ENCODE measurements around the gene TMEM94. TPM values are rescaled to one million over a fixed set of nuclear protein-coding genes. Genes with fewer than 3 reads are reported as not detected.
"Not testable (repeated sequence)": the region's sequence is repeated elsewhere in the genome, so short reads cannot be mapped to it uniquely, and the experiment has no call there.

TMEM94 gene
- total RNA-seq, 1 experiment from 2014 or later, result 67.0 TPM

DNA sequence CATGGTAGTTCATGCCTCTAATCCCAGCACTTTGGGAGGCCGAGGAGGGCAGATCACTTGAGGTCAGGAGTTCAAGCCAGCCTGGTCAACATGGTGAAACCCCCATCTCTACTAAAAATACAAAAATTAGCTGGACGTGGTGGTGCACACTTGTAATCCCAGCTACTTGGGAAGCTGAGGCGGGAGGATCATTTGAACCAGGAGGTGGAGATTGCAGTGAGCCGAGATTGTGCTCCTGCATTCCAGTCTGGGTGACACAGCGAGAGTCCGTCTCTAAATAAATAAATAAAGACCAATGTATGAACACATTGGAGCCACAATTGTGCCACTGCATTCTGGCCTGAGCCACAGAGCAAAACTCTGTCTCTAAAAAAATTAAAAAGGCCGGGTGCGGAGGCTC, 19.0 kb upstream of the TMEM94 start:
- DNase-seq (ENCODE audit: low spot score); POLR2A ChIA-PET (ENCODE audit: low non-redundant PET); BruUV-seq (replicated peaks): not testable (repeated sequence)

GRCh38 chr17:75439287-75439686, 17.1 kb upstream of the TMEM94 start:
- no peaks in the 10 kb centered on the region for H3K9me3 ChIP-seq (ENCODE audit: low read depth, low read length, poor library complexity, severe bottlenecking)
- ChIA-PET CTCF (no interaction called here), POLR2A (ENCODE audit: low non-redundant PET) (no interaction called here)
- no peaks in the 10 kb centered on the region for H3K4me1 ChIP-seq (ENCODE audit: insufficient read depth, low read length, poor library complexity, severe bottlenecking)
- H3K4me3 ChIP-seq (ENCODE audit: low read depth, low read length, poor library complexity, severe bottlenecking), result no peak overlapping the region
- BruUV-seq (replicated peaks), result no TSS peak
- H3K36me3 ChIP-seq (ENCODE audit: insufficient read depth, low read length, poor library complexity, severe bottlenecking), result no peaks in the 10 kb centered on the region
- intact Hi-C loops (cut with micrococcal nuclease; ENCODE audit: unreplicated experiment), result no loop called here
- H3K27ac ChIP-seq (ENCODE audit: low read depth, low read length, poor library complexity, severe bottlenecking), result no peak overlapping the region
- TF ChIP-seq, protein P1, sequence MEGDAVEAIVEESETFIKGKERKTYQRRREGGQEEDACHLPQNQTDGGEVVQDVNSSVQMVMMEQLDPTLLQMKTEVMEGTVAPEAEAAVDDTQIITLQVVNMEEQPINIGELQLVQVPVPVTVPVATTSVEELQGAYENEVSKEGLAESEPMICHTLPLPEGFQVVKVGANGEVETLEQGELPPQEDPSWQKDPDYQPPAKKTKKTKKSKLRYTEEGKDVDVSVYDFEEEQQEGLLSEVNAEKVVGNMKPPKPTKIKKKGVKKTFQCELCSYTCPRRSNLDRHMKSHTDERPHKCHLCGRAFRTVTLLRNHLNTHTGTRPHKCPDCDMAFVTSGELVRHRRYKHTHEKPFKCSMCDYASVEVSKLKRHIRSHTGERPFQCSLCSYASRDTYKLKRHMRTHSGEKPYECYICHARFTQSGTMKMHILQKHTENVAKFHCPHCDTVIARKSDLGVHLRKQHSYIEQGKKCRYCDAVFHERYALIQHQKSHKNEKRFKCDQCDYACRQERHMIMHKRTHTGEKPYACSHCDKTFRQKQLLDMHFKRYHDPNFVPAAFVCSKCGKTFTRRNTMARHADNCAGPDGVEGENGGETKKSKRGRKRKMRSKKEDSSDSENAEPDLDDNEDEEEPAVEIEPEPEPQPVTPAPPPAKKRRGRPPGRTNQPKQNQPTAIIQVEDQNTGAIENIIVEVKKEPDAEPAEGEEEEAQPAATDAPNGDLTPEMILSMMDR (conservative IDR thresholded peaks at IDR 0.05; ENCODE audit: low read depth, low read length), result no peak
- no peaks in the 10 kb centered on the region for H3K27me3 ChIP-seq (replicated peaks; ENCODE audit: insufficient read depth, low read depth, low read length, poor library complexity)
- no peak for DNase-seq (ENCODE audit: low spot score)

More for the DNA sequence above, 19.0 kb upstream of the TMEM94 start:
- H3K4me3 ChIP-seq (ENCODE audit: low read depth, low read length, poor library complexity, severe bottlenecking); H3K4me1 ChIP-seq (ENCODE audit: insufficient read depth, low read length, poor library complexity, severe bottlenecking); H3K27me3 ChIP-seq (replicated peaks; ENCODE audit: insufficient read depth, low read depth, low read length, poor library complexity); intact Hi-C loops (cut with micrococcal nuclease; ENCODE audit: unreplicated experiment); H3K27ac ChIP-seq (ENCODE audit: low read depth, low read length, poor library complexity, severe bottlenecking); H3K9me3 ChIP-seq (ENCODE audit: low read depth, low read length, poor library complexity, severe bottlenecking); CTCF ChIA-PET; H3K36me3 ChIP-seq (ENCODE audit: insufficient read depth, low read length, poor library complexity, severe bottlenecking): not testable (repeated sequence)

DNA sequence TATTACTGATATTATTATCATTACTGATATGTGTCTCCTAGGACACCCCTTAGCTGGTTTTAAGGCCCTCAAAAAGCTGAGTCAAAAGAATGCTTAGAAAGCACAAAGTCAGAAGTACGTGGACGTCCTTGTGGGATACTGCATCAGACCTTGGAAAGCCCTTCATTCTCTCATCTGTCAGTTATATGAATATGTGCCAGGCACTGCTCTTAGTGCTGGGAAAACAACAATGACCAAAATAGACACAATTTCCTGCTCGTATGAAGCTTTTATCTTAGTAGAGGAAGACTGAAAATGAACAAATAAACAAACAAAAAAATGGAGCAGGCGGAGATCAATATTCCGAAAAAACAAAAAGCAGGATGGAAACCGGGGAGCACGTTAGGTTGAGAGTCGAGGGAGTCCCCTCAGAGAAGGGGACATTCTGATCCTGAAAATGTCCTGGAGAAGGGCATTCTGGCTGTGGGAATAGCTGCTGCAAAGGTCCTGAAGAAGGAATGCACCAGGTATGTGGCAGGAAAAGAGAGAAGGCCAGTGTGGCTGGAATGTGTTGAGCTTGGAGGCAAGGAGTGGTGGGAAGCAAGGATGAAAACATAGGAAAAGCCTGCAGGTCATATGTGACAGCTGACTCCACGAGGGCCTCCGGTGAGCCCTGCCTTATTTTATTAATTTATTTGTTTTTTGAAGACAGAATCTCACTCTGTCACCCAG, 15.5 kb upstream of the TMEM94 start:
- CTCF ChIA-PET, result interaction anchor here (0.7 kb wide), 1 partner anchor 28 kb away, joined by 7 read pairs; no protein-coding TSS in a partner anchor
- Histone ChIP-seq H3K9me3 (ENCODE audit: low read depth, low read length, poor library complexity, severe bottlenecking) (no peaks in the 10 kb centered on the region), H3K27ac (ENCODE audit: low read depth, low read length, poor library complexity, severe bottlenecking) (no peak overlapping the region), H3K27me3 (replicated peaks; ENCODE audit: insufficient read depth, low read depth, low read length, poor library complexity) (no peaks in the 10 kb centered on the region), H3K36me3 (ENCODE audit: insufficient read depth, low read length, poor library complexity, severe bottlenecking) (no peaks in the 10 kb centered on the region), H3K4me3 (ENCODE audit: low read depth, low read length, poor library complexity, severe bottlenecking) (no peak overlapping the region), H3K4me1 (ENCODE audit: insufficient read depth, low read length, poor library complexity, severe bottlenecking) (no peaks in the 10 kb centered on the region)
- BruUV-seq (replicated peaks), result no TSS peak
- intact Hi-C loops (cut with micrococcal nuclease; ENCODE audit: unreplicated experiment), result no loop called here
- TF ChIP-seq EZH2 (IDR thresholded peaks at IDR 0.05; ENCODE audit: borderline replicate concordance, low read depth, low read length, poor library complexity, severe bottlenecking), result no peak
- DNase-seq (ENCODE audit: low spot score), result no peak
- POLR2A ChIA-PET (ENCODE audit: low non-redundant PET), result no interaction called here

DNA sequence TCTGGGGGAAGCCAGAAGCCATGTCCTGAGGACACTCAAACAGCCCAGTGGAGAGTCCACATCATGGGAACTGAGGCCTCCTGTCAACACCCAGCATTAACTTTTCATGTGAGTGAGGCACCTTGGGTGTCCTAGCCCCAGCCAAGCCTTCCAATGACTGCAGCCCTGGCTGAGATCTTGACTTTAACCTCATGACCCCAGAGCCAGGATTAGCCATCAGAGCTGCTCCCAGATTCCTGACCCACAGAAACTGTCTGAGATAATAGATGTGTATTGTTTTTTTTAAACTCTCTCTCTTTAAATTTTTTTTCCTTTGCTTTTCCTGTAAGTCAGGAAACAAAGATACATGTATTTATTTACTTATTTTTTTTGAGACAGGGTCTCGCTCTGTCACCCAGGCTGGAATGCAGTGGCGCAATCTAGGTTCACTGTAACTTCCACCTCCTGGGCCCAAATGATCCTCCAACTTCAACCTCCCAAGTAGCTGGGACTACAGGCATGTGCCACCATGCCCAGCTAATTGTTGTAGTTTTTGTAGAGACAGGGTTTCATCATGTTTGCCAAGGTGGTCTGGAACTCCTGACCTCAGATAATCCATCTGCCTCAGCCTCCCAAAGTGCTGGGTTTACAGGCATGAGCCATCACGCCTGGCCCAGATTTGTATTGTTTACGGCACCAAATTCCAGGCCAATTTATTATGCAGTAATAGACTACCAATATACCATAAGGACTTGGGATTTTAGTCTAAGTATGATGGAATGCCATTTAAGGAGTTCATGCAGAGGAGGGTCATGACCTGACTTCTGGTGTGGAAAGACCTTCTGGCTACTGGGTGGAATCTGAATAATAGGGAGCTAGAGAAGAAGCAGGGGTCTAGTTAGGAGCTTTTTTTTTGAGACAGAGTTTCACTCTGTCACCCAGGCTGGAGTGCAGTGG, 14.0 kb upstream of the TMEM94 start:
- ChIA-PET CTCF (no interaction called here), POLR2A (ENCODE audit: low non-redundant PET) (no interaction called here)
- TF ChIP-seq, protein P1 (conservative IDR thresholded peaks at IDR 0.05; ENCODE audit: low read depth, low read length), result no peak
- no peak for TF ChIP-seq EZH2 (IDR thresholded peaks at IDR 0.05; ENCODE audit: borderline replicate concordance, low read depth, low read length, poor library complexity, severe bottlenecking)
- no TSS peak for BruUV-seq (replicated peaks)
- H3K27ac ChIP-seq (ENCODE audit: low read depth, low read length, poor library complexity, severe bottlenecking), result no peak overlapping the region
- no peaks in the 10 kb centered on the region for H3K27me3 ChIP-seq (replicated peaks; ENCODE audit: insufficient read depth, low read depth, low read length, poor library complexity)
- intact Hi-C loops (cut with micrococcal nuclease; ENCODE audit: unreplicated experiment), result no loop called here
- H3K4me3 ChIP-seq (ENCODE audit: low read depth, low read length, poor library complexity, severe bottlenecking), result no peak overlapping the region
- no peaks in the 10 kb centered on the region for H3K36me3 ChIP-seq (ENCODE audit: insufficient read depth, low read length, poor library complexity, severe bottlenecking)
- no peaks in the 10 kb centered on the region for H3K9me3 ChIP-seq (ENCODE audit: low read depth, low read length, poor library complexity, severe bottlenecking)
- no peak for DNase-seq (ENCODE audit: low spot score)
- no peaks in the 10 kb centered on the region for H3K4me1 ChIP-seq (ENCODE audit: insufficient read depth, low read length, poor library complexity, severe bottlenecking)

Measured in A673 (cell line).